Measurements from ENCODE around the gene BMP8A.

DNA sequence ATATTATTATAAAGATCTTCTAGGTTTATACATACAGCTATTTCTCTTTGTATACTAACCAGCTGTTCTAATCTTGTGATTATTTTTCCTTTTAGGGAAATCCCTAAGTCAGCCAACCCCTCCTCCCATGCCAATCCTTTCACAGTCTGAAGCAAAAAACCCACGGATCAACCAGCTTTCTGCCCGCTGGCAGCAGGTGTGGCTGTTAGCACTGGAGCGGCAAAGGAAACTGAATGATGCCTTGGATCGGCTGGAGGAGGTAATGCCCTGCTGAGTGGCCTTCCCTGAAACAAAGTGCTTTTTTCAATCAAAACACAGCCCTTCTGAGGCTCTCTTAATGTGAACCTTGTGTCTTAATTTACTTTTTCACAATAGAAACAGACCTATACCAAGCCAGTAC lies 32.4 kb upstream of the BMP8A start:
- TF ChIP-seq, protein P1, sequence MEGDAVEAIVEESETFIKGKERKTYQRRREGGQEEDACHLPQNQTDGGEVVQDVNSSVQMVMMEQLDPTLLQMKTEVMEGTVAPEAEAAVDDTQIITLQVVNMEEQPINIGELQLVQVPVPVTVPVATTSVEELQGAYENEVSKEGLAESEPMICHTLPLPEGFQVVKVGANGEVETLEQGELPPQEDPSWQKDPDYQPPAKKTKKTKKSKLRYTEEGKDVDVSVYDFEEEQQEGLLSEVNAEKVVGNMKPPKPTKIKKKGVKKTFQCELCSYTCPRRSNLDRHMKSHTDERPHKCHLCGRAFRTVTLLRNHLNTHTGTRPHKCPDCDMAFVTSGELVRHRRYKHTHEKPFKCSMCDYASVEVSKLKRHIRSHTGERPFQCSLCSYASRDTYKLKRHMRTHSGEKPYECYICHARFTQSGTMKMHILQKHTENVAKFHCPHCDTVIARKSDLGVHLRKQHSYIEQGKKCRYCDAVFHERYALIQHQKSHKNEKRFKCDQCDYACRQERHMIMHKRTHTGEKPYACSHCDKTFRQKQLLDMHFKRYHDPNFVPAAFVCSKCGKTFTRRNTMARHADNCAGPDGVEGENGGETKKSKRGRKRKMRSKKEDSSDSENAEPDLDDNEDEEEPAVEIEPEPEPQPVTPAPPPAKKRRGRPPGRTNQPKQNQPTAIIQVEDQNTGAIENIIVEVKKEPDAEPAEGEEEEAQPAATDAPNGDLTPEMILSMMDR (IDR thresholded peaks at IDR 0.05 in 2 of 3, conservative IDR thresholded peaks at IDR 0.05 in 1 of 3; ENCODE audit: control insufficient read depth in 2 of 3, extremely low read depth in 1 of 3, insufficient read depth in 1 of 3, low read depth in 3 of 3, low read length in 3 of 3), result no peak
- no peak for TF ChIP-seq POLR2A (IDR thresholded peaks at IDR 0.05; ENCODE audit: low read depth, low read length)
- TF ChIP-seq CEBPB (IDR thresholded peaks at IDR 0.05; ENCODE audit: borderline replicate concordance in 1 of 2, low read depth in 2 of 2, low read length in 2 of 2), result no peak
- no peak for TF ChIP-seq POLR2AphosphoS5 (IDR thresholded peaks at IDR 0.05; ENCODE audit: low read length)

All from GM12878 (cell line).